LoVo (cell line): ENCODE data around the gene DGCR6L.
"Not testable (repeated sequence)": the region's sequence is repeated elsewhere in the genome, so short reads cannot be mapped to it uniquely, and the experiment has no call there.

ENCODE experiments used
- DNase-seq: peaks from one replicate; pipeline ENCODE4 v3.0.0-alpha.2; 2016; ENCODE audit warnings: low spot score

DGCR6L gene

DNA sequence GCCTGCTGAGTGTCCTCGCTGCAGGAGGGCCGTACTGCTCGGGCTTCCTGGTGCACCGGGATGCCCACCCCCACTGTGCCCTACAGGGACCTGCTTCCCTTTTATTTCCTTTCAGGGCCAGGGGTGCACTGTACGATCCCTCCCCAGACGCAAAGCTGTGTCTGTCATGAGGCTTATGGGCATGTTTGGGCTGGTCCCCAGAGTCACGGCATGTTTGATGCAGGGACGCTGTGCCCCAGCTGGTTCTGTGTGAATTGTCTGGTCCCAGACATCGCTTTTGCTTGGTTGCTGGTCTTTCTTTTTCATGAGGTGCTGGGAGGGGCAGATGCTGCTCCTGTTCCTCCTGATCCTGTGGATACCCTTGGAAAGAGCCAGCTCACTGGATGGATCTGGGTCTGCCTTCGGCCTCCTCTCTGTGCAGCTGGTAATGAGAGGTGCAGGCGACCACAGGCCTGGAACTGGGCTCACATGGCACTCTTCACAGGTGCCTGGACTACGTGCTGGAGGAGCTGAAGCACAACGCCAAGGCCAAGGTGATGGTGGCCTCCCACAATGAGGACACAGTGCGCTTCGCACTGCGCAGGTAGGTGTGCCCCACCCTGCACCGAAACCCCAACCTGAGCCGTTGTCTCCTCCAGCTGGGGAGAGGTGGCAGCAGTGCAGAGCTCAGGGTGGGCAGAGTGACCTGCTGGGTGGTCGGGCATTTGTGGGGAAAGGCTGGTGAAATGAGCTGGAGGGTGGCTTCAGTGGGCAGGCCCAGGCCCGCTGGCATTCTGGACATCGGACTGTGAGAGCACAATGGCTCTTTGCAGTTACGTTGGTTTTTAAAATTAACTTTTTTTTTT, 10.8 kb downstream of the DGCR6L start:
- DNase-seq = not testable (repeated sequence)

DNA sequence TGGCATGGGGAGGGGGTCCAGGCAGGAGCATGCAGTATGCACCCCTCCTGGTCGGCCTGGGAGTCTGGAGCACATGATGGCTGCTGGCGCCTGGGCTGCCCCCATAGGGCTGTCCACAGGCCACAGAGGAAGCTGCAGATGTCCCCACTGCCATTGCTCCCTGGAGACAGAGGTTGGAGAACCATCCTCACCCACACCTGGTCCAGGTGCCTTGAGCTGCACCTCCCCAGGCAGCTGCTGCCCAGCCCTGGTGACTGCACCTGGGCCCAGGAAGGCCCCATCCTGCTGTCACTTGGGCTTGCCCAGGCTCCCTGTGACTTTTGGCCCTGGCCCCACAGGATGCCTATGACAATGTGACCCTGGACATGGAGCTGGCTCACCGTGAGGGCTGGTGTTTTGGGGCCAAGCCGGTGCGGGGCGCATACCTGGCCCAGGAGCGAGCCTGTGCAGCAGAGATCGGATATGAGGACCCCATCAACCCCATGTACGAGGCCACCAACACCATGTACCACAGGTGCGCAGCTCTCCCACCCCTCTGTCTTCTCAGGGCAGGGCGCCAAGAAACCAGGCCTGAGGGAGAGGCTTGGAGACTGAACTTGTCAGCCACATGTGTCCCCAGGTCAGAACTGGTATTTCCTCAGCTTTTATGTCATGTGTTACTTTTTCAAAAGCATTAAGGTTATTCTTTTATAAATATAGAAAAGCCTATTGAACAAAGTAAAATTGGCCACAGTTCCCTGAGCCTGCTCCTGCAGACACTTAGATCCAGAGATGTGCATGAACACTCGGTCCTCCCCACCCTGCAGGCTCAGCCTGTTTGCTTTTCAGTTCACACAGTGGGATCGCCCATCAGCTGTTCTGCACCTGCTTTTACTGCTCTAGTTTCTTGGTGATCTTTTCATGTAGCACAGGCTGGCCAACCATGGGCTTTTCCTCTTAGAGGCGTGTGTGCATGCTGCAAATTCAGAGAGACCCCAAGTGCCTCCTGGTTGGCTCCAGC, 12.1 kb downstream of the DGCR6L start:
- DNase-seq = not testable (repeated sequence)

DNA sequence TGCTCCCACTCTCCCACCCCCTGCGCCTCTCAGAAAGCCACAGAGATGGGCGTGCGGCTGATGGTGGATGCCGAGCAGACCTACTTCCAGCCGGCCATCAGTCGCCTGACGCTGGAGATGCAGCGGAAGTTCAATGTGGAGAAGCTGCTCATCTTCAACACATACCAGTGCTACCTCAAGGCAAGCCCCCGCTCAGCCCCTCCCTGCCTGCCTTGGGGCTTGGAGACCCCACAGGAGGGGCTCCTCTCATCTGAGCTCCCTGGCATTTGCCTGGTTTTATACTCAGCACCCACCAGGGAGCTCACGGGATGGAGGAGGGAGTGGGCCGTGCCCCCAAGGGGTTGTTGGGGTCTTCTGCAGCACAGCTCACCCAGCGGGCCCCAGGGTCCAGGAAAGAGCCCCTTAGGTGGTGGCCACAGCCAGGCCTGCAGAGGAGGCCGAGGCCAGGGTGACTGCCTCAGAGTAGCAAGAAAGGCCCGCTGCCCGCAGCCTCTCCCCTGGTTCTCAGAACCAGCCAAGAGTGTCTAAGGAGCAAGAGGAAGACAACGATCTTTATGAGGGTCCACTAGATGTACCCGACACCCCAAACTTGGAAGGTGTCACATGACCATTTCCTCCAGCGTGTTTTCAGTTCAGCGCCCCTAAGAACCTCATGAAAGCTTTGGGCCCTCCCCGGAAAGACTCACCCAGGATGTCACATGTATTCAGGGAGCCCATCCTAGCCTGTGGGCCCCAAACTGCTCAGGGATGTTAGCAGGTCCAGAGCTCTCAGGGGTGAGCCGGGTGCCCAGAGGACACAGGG, 13.0 kb downstream of the DGCR6L start:
- not testable (repeated sequence) for DNase-seq

DNA sequence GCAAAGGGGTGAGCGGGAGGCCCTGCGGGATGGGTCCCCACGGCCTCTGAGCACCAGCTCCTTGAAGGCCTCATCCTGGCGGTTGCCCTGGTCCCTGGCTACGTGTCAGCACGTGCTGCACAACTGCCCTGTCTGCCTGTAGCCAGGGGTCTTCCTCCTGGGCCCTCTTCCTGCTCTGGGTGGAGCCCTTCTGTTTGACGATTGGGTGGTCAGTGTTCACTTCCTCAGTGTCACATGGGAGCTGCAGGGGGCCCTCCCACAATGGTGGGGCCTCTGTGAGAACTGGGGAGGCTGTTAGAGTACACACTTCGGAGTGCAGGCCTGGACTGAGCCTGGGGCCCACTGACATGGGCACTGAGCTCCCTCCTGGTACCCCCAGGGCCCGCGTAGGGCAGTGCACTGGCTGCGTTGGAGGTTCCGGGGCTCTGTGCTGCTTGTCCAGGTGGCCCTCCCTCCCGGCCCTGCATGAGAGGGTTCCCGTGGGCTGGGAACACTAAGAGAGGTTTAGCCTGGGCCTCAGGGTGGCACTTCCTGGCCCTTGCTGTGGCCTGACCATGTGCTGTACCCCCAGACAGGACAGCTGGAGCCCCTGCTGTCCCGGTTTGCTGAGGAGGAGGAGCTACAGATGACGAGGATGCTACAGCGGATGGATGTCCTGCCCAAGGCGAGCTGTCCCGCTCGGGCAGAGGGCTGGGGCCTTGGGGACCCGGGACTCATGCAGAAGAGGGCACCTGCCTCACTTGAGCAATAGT, 13.8 kb downstream of the DGCR6L start:
- DNase-seq = no peak

DNA sequence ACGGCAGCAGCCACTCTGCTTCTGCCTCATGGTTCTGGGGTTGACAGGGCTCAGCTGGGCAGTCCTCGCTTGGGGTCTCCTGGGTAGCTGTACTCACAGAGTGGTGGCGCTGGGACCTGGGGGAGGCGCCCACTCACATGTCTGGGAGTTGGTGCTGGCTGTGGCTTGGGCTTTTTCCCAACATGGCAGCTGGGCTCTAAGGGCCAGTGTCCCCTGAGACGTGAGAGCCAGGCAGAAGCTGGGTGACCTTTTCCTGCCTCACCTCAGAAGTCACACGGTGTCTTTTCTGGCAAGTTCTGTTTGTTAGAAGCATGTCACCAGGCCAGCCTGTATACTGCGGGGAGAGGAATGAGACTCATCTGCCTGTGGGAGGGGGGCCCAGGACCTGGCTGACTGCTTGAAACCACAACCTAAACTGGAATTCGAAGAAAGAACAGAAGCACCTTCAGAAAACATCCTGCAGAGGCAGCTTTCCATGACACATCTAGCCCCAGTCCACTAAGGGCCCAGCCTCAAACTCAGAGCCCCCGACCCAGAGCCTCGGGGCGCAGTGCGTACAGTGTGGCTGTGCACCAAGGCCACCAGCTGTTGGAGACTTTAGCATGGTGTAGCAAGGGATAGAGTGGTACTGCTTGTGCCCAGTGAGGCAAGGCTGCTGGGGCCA, 14.5 kb downstream of the DGCR6L start:
- not testable (repeated sequence) for DNase-seq

DNA sequence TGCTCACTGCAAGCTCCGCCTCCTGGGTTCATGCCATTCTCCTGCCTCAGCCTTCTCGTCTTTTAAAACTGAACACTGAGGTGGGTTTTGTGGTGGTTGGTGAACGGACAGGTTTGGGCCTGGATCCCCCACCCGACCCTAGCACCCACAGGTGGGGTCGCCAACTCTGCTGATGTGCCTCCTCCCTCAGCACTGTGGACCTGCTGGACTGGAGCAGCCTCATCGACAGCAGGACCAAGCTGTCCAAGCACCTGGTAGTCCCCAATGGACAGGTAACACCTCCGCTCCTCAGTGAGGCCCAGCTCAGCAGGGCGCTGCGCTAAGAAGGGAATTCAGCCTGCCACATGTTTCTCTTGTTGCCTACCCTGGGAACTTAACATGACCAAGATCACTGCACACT, 15.2 kb downstream of the DGCR6L start:
- DNase-seq = no peak

DNA sequence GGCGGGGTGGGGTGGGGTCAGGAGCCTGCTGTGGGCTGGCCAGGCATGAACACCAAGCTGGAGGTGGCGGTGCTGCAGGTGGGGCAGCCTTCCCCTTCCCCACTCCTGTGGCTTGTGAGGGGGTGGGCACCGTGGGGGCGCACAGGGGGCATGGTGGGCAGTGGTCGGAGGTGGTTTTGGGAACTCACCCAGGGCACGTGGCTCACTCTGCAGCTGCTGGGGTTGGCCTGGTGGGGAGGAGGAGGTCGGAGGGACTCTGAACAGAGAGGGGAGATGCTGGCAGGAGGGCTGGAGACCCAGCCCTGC, 16.7 kb downstream of the DGCR6L start:
- DNase-seq = not testable (repeated sequence)

DNA sequence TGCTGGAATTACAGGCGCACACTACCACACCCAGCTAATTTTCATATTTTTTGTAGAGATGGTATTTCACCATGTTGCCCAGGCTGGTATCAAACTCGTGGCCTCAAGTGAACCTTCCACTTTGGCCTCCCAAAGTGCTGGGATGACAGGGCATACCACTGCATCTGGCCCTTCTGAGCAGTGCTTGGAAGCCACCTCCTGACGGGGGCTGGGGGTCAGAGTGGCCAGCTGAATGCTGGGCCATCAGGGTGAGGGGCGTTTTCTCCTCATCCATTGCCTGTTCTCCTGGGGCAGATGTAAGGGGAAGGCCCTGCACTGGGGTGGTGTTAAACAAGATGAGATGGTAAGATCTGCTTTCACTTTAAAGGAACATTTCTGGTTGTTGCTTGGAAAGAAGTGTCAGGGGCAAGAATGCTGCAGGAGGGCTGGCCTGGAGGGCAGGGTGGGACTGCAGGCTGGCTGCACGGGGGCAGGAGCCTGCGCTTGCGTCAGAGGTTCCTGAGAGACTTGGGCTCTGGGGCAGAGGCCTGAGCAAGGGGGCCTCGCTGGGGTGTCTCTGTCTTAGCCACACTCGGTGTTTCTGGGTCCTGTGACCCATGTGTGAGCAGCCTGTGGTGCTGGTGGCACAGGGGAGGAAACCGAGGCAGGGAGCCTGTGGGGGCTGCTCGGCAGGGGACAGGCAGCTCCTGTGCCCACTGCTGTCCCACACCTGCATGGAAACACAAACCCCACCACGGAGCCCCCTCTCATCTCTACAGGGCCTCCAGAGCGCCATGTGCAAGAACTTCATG, 17.2 kb downstream of the DGCR6L start:
- DNase-seq = no peak

DNA sequence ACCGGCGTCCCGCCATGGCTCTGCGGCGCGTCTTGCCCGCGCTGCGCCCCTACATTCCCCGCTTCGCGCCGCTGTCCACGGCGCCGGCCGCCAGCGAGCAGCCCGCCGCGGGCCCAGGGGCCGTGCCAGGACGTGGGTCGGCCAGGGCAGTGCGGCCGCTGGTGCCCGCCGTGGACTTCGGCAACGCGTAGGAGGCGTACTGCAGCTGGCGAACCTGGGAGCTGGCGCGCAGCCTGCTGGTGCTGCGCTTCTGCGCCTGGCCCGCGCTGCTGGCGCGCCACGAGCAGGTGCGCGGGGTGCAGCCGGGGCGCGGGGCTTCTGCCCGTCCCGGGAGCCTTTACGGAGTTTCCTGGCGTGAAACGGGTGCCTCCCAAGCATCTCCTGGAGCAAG, 20.1 kb downstream of the DGCR6L start:
- peak; percentile 32 for DNase-seq

DNA sequence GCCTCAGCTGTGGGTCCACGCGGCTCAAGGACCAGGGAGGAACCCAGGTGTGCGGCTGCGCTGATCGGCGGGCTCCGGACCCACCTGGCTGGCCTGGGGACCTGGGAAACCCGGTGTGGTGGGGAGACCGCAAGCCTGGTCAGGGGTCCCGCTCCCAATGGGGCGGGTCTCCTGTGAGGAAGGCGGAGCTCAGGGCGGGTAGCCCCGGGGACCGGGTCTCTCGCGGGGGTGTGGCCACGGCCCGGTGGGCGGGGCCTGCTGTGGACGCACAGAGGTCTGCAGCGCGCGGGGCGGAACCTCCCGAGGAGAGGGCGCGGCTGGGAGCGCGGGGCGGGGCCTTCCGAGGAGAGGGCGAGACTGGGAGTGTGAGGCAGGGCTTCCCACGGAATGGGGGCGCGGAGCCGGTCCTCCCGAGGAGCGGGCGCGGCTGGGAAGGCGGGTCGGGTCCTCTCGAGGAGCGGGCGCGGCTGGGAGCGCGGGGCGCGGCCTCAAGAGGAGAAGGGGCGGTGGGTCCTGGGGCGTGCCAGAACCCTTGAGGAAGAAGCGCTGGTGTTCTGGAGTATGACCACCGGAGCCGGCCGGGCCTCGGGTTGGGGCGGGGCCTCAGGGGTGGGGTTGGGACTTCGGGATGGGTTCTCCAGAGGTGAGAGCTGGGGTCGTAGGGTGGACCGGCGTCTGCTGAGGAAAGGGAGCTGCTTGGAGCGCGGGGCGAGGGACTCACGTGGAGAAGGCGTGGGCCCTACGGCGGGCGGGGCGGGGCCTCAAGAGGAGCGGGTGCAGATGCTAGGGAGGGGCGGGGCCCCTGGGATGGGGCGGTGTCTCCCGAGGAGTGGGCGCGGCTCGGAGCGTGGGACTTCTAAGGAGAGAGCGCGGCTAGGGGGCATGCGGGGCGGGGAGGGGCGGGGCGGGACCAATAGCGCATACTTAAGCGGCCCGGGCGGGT, 20.8 kb downstream of the DGCR6L start:
- DNase-seq = peak; percentile 82

DNA sequence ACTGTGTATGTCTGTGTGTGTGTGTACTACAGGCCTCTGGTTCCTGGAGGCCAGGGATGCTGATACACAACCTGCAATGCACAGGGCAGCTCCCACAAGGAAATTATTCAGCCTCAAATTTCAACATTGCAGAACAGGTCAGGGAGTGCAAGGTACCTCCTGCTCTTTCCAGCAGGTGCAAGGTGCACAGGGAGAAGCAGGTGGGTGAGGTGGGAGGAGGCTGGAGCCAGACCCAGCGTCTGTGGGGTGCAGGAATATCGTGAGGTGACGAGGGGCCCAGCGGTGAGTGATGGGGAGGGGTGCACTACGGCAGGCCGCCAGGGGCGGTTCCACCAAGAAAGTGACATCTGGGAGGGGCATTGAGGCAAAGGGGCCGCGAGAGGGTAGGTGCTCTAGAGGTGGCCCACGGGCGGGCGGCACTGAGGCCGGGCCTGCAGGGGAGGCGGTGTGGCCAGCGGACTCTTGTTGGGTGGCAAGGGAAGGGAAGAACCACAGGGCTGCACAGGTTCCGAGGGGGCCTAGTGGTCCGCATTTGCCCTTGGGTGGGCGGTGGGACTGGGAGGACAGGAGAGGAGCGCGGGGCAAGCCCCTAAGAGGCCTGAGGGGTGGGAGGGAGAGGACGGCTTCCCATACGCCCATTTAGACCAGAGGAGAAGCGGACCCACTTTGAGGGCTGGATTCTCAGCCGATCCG, 21.6 kb downstream of the DGCR6L start:
- DNase-seq = no peak

DNA sequence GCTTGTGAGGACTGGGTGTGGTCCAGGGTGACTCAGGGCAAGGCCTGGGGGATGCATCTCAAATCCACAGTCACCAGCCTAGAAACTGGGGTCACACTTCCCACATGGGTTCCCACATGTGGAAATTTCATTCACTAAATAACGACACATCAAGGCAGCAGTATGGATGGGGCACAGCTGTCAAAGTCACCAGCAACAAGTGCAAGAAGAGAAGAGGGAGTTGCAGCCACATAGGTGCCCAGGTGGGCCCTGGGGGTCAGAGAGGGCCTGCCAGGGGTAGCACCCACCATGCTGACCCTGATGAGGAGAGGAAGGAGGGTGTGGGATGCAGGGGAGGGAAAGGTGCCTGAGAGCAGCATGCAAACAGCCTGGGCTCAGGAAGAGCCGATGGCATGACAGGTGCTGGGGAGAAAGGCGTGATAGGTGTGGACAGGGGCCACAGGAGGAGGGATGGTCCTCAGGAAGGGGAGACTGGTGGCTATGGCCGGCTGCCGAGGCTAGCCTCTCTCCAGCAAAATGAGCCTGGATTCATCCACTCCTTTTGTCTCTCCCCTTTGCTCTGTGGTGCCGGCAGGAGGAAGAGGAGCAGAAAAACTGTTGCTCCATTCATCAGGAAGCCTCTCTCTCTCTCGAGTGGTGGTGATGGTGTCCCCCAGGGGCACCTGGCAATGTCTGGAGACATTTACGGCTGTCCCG, 22.3 kb downstream of the DGCR6L start:
- no peak for DNase-seq

DNA sequence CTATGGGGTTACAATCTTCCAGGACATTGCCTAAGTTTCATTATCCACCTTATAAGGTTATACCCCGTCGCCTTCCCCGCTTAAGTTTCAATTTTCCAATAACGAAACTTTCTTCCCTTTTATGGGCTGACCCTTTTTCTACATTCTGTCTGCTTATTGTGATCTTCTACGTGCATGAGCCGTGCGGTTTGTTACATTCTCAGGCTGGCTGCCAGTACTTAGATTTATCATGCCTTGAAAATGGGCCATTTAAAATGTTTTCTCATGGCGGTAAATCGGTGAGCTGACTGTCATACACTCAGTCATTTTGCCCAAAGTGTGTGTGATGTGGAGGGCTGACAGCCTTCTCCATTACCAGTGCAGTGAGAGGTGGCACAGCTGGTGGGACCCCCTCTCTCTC, 23.3 kb downstream of the DGCR6L start:
- no peak for DNase-seq

DNA sequence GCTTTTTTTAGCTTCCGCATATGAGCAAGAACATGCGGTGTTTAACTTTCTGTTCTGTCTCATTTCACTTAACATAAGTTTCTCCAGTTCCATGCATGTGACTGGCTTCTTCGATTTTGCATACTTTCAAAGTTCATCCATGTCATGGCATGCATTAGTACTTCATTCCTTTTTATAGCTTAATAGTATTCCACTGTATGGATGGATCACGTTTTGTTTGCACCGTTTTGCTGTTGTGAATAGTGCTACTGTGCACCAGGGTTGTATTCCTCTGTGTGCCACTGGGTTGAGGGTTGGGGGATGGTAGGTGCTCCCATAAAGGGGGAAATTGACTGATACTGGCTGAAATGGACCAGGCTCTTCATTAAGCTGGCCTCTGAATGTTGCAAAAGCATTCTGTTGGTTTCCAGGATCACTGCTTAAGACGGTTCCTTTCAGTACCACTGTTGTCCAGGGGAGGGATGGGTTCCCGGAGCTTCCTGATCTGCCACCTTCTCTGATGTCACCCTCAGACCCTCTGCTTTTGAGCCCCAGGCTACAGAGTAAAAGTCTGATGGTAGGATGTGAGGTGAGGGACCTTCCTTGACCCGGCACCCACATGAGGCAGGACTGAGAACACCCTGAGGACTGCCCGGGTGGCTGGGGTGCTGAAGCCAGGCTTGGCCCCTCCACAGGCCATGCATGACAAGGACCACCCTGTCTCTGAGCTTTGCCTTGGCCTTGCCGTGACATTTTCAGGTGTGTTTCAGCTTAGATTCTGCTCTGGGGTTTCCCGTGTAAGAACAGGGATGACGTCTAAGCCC, 24.4 kb downstream of the DGCR6L start:
- DNase-seq = no peak

DNA sequence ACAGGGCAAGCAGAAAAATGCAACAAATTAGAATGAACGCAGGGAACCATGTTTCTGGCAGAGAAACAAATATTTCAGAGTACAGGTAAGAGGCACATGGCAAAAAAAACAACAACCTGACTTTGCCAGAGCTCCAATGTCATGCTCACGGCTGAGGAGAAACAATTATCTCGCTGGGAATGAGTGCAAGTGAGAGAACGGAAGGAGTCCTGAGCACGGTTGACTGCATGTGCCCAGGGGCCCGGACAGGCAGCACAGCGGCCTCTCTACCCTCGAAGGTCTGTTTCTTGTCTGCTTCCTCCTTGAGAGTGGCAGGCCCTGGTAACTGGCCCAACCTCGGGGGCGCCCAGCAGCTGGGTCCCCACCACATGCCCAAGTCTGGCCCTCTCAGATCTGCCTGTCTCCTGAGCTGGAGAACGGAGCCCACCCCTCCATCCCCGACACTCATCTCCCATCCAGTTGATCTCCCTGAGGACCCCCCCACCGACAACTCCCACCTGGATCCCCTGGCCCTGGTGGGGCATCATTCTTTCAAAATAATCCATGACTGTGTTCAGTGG, 27.1 kb downstream of the DGCR6L start:
- DNase-seq = no peak

DNA sequence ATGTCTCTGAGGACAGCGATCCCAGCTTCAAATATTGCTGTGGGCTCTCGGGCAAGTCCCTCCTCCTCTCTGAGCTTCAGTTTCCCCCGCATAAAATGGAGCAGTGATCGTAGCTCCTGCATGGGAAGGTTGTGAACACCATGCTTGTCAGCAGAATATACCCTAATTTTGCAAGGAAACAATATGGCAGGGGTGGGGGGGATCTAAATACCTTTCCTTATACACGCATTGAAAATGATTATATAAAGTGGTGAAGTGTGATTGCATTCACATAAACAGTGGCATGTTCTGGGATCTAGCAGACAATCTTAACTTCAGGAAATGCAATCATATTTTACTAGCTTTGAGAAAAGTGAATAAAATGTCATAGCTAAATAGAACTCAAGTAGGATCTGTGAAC, 27.8 kb downstream of the DGCR6L start:
- DNase-seq = no peak
